Peyer's patch (tissue), 4 donors: Measurements from ENCODE around the gene CD96.

Experiments used
- POLR2A ChIP-seq, 2 donors: fragments of 450-650 bp; IDR thresholded peaks; one replicate each; pipeline ENCODE4 v1.5.1; 2017; ENCODE audit warnings: antibody characterized with exemption in 2 of 2, mild to moderate bottlenecking in 2 of 2, moderate library complexity in 2 of 2
- TF ChIP-seq, protein P1 (sequence below), 6 experiments: fragments of 450-650 bp in 4 of 6; fragments of 200-600 bp in 2 of 6; sonication (generic) in 1 of 6; IDR thresholded peaks; one replicate each; pipeline ENCODE4 v1.5.1; 2017 to 2019; ENCODE audit warnings: antibody characterized with exemption in 6 of 6, mild to moderate bottlenecking in 3 of 6, moderate library complexity in 1 of 6

DNA sequence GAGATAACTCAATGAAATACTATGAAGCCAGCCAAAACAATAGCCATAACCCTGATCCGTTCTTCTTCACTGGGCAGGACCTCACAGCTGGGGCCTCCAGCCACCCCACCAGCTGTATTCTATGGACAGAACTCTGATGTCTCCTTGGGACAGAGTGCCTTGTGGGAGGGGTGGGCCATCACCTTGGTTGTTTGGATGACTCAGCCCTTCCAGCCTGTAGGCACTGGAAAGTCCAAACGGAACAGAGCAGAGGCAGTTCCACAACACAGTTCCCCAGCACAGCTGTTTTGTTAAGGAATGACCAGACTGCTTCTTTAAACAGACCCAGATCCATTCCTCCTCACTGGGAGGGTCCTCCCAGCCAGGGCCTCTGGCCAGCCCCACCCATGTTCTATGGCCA is 85.1 kb downstream of the CD96 start:
- TF ChIP-seq, protein P1, sequence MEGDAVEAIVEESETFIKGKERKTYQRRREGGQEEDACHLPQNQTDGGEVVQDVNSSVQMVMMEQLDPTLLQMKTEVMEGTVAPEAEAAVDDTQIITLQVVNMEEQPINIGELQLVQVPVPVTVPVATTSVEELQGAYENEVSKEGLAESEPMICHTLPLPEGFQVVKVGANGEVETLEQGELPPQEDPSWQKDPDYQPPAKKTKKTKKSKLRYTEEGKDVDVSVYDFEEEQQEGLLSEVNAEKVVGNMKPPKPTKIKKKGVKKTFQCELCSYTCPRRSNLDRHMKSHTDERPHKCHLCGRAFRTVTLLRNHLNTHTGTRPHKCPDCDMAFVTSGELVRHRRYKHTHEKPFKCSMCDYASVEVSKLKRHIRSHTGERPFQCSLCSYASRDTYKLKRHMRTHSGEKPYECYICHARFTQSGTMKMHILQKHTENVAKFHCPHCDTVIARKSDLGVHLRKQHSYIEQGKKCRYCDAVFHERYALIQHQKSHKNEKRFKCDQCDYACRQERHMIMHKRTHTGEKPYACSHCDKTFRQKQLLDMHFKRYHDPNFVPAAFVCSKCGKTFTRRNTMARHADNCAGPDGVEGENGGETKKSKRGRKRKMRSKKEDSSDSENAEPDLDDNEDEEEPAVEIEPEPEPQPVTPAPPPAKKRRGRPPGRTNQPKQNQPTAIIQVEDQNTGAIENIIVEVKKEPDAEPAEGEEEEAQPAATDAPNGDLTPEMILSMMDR (IDR thresholded peaks at IDR 0.05), result no peak
- TF ChIP-seq POLR2A (IDR thresholded peaks at IDR 0.05), result no peak
